OCI-LY1 (cell line): ENCODE measurements around the gene YY2.

Source experiments
- CTCF ChIP-seq: fragments of 200-600 bp; sonication (generic), shearing (Covaris generic); IDR thresholded peaks from 2 replicates; pipeline ENCODE4 v1.5.1; 2017; ENCODE audit warnings: mild to moderate bottlenecking, antibody characterized with exemption, low read length, moderate library complexity, mixed read lengths
- EZH2 ChIP-seq: fragments of 200-600 bp; sonication (generic), shearing (Covaris generic); IDR thresholded peaks from 2 replicates; pipeline ENCODE4 v1.8.0; 2017; ENCODE audit warnings: borderline replicate concordance, mixed run types, mild to moderate bottlenecking, antibody characterized with exemption, low read length, moderate library complexity, mixed read lengths

- TF ChIP-seq CTCF, result no peak
- no peak for TF ChIP-seq EZH2
Observed at GRCh38 chrX:21881881-21882574, 26.2 kb downstream of the YY2 start.
